ENCODE data around the gene FOLR2.

Gene FOLR2

GRCh38 chr11:72239849-72240460, 23.4 kb downstream of the FOLR2 start:
- no peak for DNase-seq (ENCODE audit: extremely low read depth in 1 of 2, low read depth in 1 of 2)

GRCh38 chr11:72240461-72241290, 24.1 kb downstream of the FOLR2 start:
- no peak for DNase-seq (ENCODE audit: extremely low read depth in 1 of 2, low read depth in 1 of 2)

- DNase-seq (ENCODE audit: extremely low read depth in 1 of 2, low read depth in 1 of 2): no peak
These were observed 24.7 kb downstream of the FOLR2 start for GRCh38 chr11:72241291-72241781.

GRCh38 chr11:72242141-72242540, 25.5 kb downstream of the FOLR2 start:
- DNase-seq (ENCODE audit: extremely low read depth in 1 of 2, low read depth in 1 of 2): no peak

GRCh38 chr11:72243173-72244059, 26.8 kb downstream of the FOLR2 start:
- DNase-seq (ENCODE audit: extremely low read depth in 1 of 2, low read depth in 1 of 2): no peak

GRCh38 chr11:72244060-72244360, 27.4 kb downstream of the FOLR2 start, which contains the start of gene PHOX2A:
TSS of gene PHOX2A (minus strand) at chr11:72244176. CDS start at chr11:72244004, 172 bp downstream.
- no peak for DNase-seq (ENCODE audit: extremely low read depth in 1 of 2, low read depth in 1 of 2)

GRCh38 chr11:72244361-72245262, 28.0 kb downstream of the FOLR2 start:
- DNase-seq (ENCODE audit: extremely low read depth in 1 of 2, low read depth in 1 of 2): no peak

- DNase-seq (ENCODE audit: extremely low read depth in 1 of 2, low read depth in 1 of 2): no peak
These were observed 28.7 kb downstream of the FOLR2 start for GRCh38 chr11:72245263-72245816.

GRCh38 chr11:72247584-72247983, 31.0 kb downstream of the FOLR2 start:
- no peak for DNase-seq (ENCODE audit: extremely low read depth in 1 of 2, low read depth in 1 of 2)

- no peak for DNase-seq (ENCODE audit: extremely low read depth in 1 of 2, low read depth in 1 of 2)
These were observed 33.4 kb downstream of the FOLR2 start for GRCh38 chr11:72249961-72250360.

GRCh38 chr11:72250661-72251464, 34.3 kb downstream of the FOLR2 start:
- DNase-seq (ENCODE audit: extremely low read depth in 1 of 2, low read depth in 1 of 2): no peak

GRCh38 chr11:72251614-72252013, 35.0 kb downstream of the FOLR2 start:
- DNase-seq (ENCODE audit: extremely low read depth in 1 of 2, low read depth in 1 of 2): no peak

GRCh38 chr11:72253392-72253791, 36.8 kb downstream of the FOLR2 start:
- DNase-seq (ENCODE audit: extremely low read depth in 1 of 2, low read depth in 1 of 2): no peak

GRCh38 chr11:72254299-72254993, 37.9 kb downstream of the FOLR2 start:
- DNase-seq (ENCODE audit: extremely low read depth in 1 of 2, low read depth in 1 of 2): no peak

GRCh38 chr11:72257570-72257969, 41.0 kb downstream of the FOLR2 start:
- no peak for DNase-seq (ENCODE audit: extremely low read depth in 1 of 2, low read depth in 1 of 2)

GRCh38 chr11:72259490-72259889, 42.9 kb downstream of the FOLR2 start:
- DNase-seq (ENCODE audit: extremely low read depth in 1 of 2, low read depth in 1 of 2): no peak

GRCh38 chr11:72260574-72260973, 44.0 kb downstream of the FOLR2 start:
- no peak for DNase-seq (ENCODE audit: extremely low read depth in 1 of 2, low read depth in 1 of 2)

- no peak for DNase-seq (ENCODE audit: extremely low read depth in 1 of 2, low read depth in 1 of 2)
These were observed 46.8 kb downstream of the FOLR2 start for GRCh38 chr11:72263361-72263760.

GRCh38 chr11:72265951-72266350, 49.4 kb downstream of the FOLR2 start:
- DNase-seq (ENCODE audit: extremely low read depth in 1 of 2, low read depth in 1 of 2): no peak

Measured in stimulated activated CD8-positive, alpha-beta memory T cell treated with anti-CD3 and anti-CD28 coated beads, Interleukin-7, amount 100 ng/mL, for 48 hours (primary cell).